Measurements from ENCODE around the gene TMA7.

The TMA7 gene

DNA sequence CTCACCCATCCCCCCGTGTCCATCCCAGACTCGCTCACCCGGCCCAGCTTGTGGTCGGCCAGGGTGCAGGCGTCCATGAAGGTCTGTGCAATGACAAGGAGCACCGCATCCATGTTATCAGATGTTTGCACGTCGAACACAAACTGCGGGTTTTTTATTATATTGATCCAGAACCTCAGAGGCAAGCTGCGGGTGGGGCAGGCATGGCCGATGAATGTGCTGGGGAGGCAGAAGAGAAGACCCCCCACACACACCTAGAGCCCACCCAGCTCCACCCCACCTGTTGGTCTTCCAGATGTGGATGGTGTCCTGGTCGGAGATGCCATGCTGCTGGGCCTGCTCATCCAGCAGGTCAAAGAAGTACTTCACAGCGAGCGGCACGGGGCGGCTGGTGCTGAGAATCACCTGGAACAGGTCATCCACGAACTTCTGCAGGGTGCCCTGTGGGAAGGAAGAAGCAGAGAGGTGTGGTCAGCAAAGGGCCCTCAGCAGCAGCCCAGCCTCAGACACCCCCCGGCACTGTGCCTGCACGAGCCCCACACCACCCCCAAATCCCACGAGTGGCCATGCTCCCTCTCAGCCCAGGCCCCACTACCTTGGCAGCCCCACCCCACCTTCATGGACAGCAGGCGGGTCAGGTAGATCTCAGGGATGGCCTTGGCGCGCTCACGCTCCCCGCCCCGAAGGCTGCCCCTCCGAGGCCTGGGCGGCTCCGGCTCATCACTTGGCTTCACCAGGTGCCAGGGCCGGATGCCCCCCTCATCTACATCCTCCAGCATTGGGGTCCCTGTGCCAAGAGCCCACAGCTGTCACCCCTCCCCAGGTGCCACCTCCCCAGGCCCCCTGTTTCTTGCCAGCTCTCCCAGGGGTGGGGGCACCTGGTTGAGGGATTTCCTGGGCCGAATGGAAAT, 30.5 kb upstream of the TMA7 start:
- no peak for DNase-seq

DNA sequence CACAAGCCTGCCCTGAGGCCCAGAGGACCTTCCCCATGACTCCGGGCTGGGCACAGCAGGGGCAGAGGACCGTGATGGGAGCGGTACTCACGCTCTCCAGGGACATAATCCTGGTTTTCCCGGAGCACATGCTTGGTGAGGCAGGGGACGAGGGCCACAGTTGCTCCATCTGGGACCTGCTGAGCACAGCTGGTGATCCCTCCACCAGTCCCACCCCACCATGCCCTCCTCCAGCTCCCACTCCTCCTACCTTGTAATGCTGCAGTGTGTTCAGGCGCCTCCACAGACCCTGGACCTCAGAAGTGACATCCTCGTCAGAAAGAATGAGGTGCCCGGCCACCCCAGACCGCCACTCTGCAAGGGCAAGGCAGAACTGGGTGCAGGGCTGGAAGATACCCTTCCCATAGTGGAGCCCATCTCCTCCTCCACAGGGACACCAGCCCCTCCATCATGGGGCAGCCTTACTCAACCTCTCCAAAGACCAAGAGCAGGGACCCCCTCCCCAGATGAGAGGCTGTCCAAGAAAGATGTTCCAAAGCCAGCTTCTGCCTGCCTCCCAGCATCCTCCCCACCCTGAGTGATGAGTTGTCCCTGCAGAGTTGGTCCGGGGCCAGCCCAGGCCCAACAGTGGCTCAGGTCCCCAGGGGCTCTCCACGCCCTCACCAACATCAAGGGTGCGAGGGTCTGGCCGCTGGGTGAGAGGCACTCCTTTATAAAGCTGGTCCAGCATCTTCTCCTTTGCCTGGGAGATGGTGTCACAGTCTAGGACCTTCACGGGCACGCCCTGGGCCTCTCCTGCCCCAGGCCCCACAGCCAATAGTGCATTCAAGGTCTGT, 29.6 kb upstream of the TMA7 start:
- DNase-seq = no peak

- no peak for DNase-seq
These were observed 28.9 kb upstream of the TMA7 start for GRCh38 chr3:48411041-48411588.

DNA sequence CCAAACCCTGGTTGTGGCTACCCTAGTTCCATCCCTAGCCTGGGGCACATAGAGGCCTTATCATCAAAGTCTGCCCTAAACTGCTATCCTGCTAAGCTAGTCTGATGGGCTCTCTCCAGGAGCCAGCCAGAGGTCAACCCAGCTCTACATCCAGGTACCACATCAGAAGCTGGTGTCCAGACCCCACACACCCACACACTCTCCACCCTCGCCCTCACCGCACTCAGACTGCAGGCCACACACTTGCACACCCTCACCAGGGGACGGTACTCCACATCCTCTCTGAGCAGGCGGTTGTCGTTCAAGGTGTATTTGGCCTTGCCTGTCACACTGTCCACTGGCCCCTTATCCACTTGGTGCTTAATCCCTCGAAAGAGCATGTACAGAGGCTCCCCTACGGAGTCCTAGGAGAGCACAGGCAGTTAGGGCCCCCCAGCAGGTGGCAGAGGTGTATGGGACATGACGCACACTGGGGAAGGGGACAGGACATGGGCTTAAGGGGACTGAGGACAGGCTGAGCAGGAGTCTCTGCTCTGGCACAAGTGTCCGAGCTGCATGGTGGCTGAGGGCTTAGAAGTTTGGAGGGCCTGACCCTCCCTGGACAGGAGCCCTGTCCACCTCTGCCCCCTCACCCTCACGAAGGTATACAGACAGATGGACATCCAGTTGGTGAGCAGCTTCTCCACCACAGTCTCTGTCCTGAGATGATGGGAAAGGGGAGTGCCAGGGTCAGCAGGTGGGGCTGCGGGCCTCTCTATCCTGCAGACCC, 28.3 kb upstream of the TMA7 start:
- no peak for DNase-seq

- DNase-seq = no peak
These were observed 27.6 kb upstream of the TMA7 start for GRCh38 chr3:48412375-48413001.

DNA sequence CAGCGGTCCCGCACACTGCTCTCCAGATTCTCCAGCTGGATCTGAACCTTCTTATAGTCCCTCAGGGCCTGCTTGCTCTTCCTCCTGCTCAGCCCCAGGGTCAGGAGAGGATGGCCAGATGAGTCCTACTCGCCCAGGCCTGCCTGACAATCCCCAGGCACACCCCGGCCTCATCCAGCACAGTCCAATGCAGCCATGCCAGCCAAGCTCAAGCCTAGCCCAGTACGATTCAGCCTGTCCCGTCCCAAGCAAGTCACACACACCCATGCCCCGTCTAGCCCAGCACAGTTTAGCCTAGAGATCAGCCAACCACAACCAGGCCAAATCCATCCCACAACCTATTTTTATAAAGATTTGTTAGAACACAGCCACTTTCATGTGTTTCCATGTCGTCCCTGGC, 27.0 kb upstream of the TMA7 start:
- DNase-seq = no peak

DNA sequence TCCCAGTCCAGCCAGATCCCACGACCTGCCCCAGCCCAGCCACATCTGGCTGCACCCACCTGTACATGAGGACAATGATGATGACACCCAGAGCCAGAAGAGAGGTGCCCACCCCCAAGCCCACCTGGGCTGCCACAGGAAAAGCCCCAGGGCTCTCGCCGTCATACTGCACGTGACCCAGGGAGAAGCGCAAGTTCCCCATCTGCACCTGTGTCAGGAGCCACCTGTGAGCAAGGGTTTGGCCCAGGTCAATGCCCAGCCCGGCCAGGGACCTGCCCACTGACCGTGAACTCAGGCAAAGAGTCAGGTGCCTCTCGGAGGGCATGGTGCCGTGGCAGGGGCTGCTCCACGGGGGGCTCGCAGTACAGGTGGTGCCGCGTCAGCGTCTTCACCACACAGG, 26.4 kb upstream of the TMA7 start:
- no peak for DNase-seq

GRCh38 chr3:48414376-48415250, 25.4 kb upstream of the TMA7 start:
- DNase-seq = no peak

- no peak for DNase-seq
These were observed 24.7 kb upstream of the TMA7 start for GRCh38 chr3:48415251-48415953.

DNA sequence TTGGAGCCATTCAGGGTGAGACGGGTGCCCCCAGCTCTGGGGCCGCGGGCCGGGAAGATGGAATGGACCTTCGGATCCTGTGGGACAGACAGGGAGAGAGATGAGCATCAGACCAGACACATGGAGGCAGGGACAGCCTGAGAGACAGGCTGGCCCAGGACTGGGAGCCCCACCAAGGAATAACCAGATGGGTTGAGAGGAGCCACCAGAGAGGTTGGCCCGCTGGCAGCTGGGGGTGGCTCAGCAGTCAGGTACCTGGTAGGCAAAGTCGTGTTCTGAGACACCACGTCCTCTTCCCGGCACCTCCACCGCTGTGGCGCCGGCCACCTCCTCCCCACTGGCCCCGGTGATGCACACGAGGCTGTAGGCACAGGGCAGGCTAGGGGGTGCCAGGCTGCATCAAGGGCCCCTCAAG, 24.0 kb upstream of the TMA7 start:
- no peak for DNase-seq

GRCh38 chr3:48416546-48416945, 23.5 kb upstream of the TMA7 start:
- no peak for DNase-seq

DNA sequence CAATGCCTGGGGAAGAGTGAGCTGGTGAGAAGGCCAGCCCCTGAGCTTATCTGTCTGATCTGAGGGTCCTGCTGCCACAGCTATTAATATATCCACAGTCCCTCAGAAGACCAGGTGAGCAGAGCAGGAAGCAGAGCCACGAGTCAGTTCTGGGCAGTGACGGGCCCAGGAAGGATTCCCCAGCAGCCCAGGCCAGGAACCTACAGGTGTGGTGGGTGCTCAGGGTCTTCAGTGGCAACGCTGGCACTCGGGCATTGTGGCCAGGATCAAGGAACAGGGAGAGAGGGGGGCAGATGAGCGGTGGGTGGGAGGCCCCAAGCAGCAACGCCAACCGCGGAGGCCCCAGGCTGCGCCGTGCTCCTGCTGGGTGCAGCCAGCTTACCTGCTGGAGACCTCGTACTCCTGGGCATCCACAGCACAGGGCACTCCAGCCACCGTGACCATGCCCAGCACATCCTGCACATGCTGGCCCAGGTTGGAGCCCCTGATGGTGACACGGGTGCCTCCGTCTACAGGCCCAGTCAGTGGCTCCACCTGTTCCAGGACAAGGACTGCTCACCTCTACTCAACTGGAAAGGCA, 22.4 kb upstream of the TMA7 start:
- DNase-seq = no peak

DNA sequence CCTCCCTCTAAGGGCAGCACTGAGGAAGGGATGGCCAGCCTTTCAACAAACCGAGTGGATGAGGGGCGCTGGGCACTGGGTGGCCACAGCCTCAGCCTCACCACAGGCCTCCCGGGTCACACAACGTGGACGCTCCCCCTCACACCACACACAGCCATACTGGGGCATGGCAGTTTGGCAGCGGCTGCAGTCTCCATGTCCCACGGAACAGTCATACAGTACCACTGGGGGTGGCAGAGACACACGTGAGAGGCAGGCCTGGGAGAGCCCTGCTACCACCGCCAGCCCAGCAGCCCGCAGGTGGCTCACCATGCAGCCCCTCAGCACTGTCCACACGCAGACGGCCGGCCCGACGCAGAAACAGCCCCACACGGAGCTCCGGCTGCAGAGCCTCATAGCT, 21.9 kb upstream of the TMA7 start:
- DNase-seq = no peak

- DNase-seq = no peak
These were observed 21.4 kb upstream of the TMA7 start for GRCh38 chr3:48418651-48419050.

GRCh38 chr3:48419149-48419548, 20.9 kb upstream of the TMA7 start:
- no peak for DNase-seq

DNA sequence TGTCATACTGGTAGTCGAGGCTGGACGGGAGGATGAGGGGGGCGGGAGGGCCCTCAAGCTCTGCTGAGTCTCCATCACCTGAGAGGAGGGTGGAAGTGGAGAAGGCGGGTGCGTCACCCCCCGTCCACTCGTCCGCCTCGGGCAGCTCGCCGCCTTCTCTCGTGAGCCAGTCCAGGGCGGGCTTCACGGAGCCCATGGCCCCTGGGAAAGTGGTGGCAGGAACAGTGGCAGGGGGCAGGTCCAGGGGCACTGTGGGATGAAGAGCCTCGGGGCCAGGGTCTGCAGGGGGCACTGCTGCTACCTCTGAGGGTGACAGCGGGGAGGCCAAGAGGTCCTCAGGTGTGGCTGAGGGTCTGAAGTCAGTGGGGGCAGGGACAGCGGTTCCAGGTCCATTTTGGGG, 20.5 kb upstream of the TMA7 start:
- no peak for DNase-seq

GRCh38 chr3:48420561-48420960, 19.5 kb upstream of the TMA7 start:
- DNase-seq = no peak

DNA sequence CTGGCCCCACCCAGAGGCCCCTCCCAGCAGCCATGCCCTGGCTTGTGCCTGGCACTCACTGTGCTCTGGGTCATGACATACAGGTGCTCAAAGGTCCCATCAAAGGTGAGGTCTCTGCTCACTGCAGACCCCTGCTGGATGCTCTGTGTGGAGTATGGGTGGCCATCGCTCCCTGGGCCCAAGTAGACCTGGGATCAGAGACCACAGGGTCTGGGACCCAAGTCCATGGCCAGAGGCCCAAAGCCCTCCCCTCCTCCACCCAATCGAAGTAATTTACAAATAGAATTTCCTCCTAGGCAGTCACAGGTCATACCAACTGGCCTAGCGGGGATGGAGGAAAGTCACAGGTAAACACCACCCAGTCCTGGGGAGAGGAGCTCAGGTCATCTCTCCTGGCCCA, 17.8 kb upstream of the TMA7 start:
- DNase-seq = no peak

DNA sequence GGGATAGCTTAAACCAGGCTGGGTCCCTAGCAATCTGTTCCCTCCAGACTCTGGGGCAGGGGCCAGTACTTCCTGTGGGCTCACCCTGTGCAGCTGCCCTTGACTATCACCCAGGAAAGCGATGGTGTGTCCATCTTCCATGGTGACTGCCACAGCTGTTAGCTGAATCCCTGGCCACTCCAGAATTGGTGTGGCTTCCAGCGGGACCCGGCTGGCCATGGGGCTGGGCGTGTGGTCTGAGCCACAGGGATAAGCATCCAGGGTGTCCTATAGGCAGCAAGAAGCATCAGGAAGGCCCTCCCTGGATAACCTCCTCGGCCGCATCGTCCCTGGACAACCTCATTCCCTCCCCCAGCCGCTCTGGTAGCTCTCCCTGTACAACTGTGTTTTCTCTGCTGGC, 17.4 kb upstream of the TMA7 start:
- DNase-seq = no peak

- no peak for DNase-seq
These were observed 16.7 kb upstream of the TMA7 start for GRCh38 chr3:48423241-48423882.
